Adipose tissue (tissue), 3 donors: ENCODE data around the gene ERVW-1. TPM values are rescaled to one million over a fixed set of nuclear protein-coding genes. Genes with fewer than 3 reads are reported as not detected.
"Not testable (repeated sequence)": the region's sequence is repeated elsewhere in the genome, so short reads cannot be mapped to it uniquely, and the experiment has no call there.

Experiments
- H3K27ac ChIP-seq: one replicate; pipeline ENCODE4 v1.5.1; 2013; ENCODE audit warnings: low read depth, low read length
- WGBS, 3 donors: extraction: QIAGEN DNeasy Blood & Tissue Kit; methylation state at CpG; one replicate each; pipeline ENCODE4 v1.1.7; 2013; 5-methylcytosine and 5-hydroxymethylcytosine counted together
- polyA plus RNA-seq, 3 donors: library from polyadenylated mRNA; stranded (reverse); fragments of 200-250 nt; gene quantifications; one replicate each; pipeline ENCODE4 v1.2.3, GENCODE V29; 2013
- donor health status: healthy with polysubstance abuse.
- donor health status: Bipolar disorder and iron deficiency.
- donor health status: healthy.

Gene ERVW-1, protein sequence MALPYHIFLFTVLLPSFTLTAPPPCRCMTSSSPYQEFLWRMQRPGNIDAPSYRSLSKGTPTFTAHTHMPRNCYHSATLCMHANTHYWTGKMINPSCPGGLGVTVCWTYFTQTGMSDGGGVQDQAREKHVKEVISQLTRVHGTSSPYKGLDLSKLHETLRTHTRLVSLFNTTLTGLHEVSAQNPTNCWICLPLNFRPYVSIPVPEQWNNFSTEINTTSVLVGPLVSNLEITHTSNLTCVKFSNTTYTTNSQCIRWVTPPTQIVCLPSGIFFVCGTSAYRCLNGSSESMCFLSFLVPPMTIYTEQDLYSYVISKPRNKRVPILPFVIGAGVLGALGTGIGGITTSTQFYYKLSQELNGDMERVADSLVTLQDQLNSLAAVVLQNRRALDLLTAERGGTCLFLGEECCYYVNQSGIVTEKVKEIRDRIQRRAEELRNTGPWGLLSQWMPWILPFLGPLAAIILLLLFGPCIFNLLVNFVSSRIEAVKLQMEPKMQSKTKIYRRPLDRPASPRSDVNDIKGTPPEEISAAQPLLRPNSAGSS
- not detected for polyA plus RNA-seq

- WGBS, 3 donors: 92 to 98% (median 94%) methylated on average over 11 of the region's 11 CpGs
- H3K27ac ChIP-seq: not testable (repeated sequence)
Measured at GRCh38 chr7:92477681-92478080, at the start of gene ERVW-1. TSS of gene ERVW-1 (minus strand) at chr7:92477946. CDS start at chr7:92470381, 7,565 bp downstream.

GRCh38 chr7:92523110-92523509, 45.4 kb upstream of the ERVW-1 start:
- no peak overlapping the region for H3K27ac ChIP-seq
- 77 to 94% (median 91%) methylated on average over 2 of the region's 2 CpGs for WGBS, 3 donors

- 74 to 89% (median 84%) methylated on average over 1 of the region's 1 CpG for WGBS, 3 donors
- H3K27ac ChIP-seq: no peak overlapping the region
Measured at GRCh38 chr7:92520024-92520423, 42.3 kb upstream of the ERVW-1 start.

DNA sequence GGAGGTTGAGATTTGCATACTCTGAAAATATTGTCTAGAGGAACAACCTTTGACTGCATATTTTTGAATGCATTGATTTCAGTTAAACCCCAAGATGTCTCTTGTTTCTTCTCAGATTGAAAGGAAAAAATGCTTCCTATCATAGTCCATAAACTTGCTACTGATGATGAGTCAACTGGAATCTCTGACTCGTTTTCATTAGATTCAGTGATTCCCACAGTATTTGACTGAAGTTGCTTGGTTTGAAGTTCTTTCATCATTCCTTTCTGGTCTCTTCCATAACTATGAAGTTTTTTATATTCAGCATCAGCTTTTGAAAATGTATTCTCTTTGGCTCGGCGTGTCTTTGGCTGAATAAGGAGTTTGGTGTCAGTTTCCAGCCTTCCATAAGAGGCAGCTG, 39.9 kb upstream of the ERVW-1 start:
- WGBS, 3 donors: 87 to 91% (median 91%) methylated on average over 3 of the region's 3 CpGs
- H3K27ac ChIP-seq: no peak overlapping the region

- 58 to 64% (median 61%) methylated on average over 3 of the region's 3 CpGs for WGBS, 3 donors
Measured at GRCh38 chr7:92513167-92513902, 35.6 kb upstream of the ERVW-1 start.

GRCh38 chr7:92508946-92509345, 31.2 kb upstream of the ERVW-1 start:
- 95 to 98% (median 98%) methylated on average over 5 of the region's 5 CpGs for WGBS, 3 donors
- H3K27ac ChIP-seq: no peak overlapping the region

More at GRCh38 chr7:92513167-92513902, 35.6 kb upstream of the ERVW-1 start:
- H3K27ac ChIP-seq: no peak overlapping the region

DNA sequence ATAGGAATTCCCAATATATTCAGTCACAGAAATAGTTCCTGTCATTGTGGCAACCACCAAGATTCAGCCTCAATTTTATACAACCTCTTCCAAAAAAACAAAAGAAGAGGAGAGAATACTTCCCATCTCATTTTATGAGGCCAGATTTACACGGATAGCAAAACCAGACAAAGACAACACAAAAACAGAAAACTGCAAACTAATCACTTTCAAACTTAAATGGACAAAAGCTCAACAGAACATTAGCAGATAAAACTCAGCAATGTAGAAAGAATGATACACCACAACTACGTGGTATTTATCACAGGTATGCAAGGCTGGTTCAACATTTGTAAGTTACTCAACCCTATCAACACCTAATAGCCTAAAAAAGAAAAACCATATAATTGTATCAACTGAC, 28.6 kb upstream of the ERVW-1 start:
- H3K27ac ChIP-seq: no peak overlapping the region
- WGBS, 3 donors: 81 to 90% (median 85%) methylated on average over 2 of the region's 2 CpGs

DNA sequence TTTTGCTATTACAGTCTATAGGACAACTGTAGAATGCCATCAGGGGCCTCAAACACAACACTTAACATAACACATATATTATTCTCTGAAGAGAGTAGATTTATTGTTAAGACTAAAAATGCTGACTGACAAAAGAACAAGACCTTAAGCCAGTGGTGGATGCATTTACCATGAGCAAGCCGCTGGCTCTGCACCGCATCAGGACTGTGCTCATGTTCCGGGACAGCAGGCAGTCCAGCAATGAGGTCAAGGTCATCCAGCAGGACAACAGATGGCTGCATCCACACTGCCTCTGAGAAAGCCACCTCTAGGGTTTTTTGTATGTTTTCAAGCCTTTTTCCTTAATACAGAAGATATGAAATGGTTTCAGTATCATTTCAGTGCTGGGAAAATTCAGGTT, 26.8 kb upstream of the ERVW-1 start:
- H3K27ac ChIP-seq: no peak overlapping the region
- 78 to 93% (median 92%) methylated on average over 3 of the region's 3 CpGs for WGBS, 3 donors

GRCh38 chr7:92503767-92504166, 26.0 kb upstream of the ERVW-1 start:
- WGBS, 3 donors: 91 to 95% (median 91%) methylated on average over 2 of the region's 2 CpGs
- H3K27ac ChIP-seq: no peak overlapping the region

DNA sequence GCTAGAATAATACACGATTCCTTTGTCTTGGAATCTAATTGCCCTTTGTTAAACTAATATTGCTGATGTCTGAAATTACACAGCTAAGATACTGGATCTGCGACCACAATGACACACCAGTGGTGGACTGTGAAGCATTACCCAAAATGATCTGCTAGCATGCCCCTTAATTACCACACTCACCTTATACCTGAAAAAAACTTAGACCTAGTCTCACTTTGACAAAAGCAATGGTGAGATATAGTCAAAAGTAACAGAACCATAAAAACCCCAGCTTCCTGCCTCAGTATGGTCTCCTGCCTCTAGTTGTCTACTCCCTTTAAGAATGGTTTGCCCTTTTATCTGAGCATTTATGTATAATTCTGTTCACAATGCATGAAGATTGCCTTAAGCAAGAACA, 20.8 kb upstream of the ERVW-1 start:
- WGBS, 3 donors: 93 to 97% (median 94%) methylated on average over 2 of the region's 2 CpGs
- H3K27ac ChIP-seq: no peak overlapping the region

GRCh38 chr7:92496876-92497275, 19.1 kb upstream of the ERVW-1 start:
- no peak overlapping the region for H3K27ac ChIP-seq
- WGBS, 3 donors: 89 to 91% (median 90%) methylated on average over 2 of the region's 2 CpGs

- WGBS, 3 donors: 32 to 91% (median 73%) methylated on average over 1 of the region's 1 CpG
- no peak overlapping the region for H3K27ac ChIP-seq
Measured at GRCh38 chr7:92489634-92490033, 11.9 kb upstream of the ERVW-1 start.

- H3K27ac ChIP-seq: no peak overlapping the region
Measured at GRCh38 chr7:92487804-92488203, 10.1 kb upstream of the ERVW-1 start.

- H3K27ac ChIP-seq: no peak overlapping the region
- 69 to 90% (median 86%) methylated on average over 2 of the region's 2 CpGs for WGBS, 3 donors
Measured at GRCh38 chr7:92485974-92486373, 8.2 kb upstream of the ERVW-1 start.

- 89 to 94% (median 93%) methylated on average over 2 of the region's 2 CpGs for WGBS, 3 donors
- H3K27ac ChIP-seq: no peak overlapping the region
Measured at GRCh38 chr7:92485267-92485892, 7.6 kb upstream of the ERVW-1 start.

- not testable (repeated sequence) for H3K27ac ChIP-seq
- WGBS, 3 donors: 92 to 96% (median 95%) methylated on average over 6 of the region's 6 CpGs
Measured at GRCh38 chr7:92484226-92484625, 6.5 kb upstream of the ERVW-1 start.

- 57 to 81% (median 67%) methylated on average over 6 of the region's 6 CpGs for WGBS, 3 donors
- not testable (repeated sequence) for H3K27ac ChIP-seq
Measured at GRCh38 chr7:92483624-92484023, 5.9 kb upstream of the ERVW-1 start.

- H3K27ac ChIP-seq: not testable (repeated sequence)
- 91 to 94% (median 92%) methylated on average over 4 of the region's 4 CpGs for WGBS, 3 donors
Measured at GRCh38 chr7:92479146-92479545, 1.4 kb upstream of the ERVW-1 start.

- no peak overlapping the region for H3K27ac ChIP-seq
- WGBS, 3 donors: 93 to 95% (median 94%) methylated on average over 4 of the region's 4 CpGs
Measured at GRCh38 chr7:92478711-92479110, 965 bp upstream of the ERVW-1 start.
